ENCODE data around the gene GNAI3.

GNAI3 gene

DNA sequence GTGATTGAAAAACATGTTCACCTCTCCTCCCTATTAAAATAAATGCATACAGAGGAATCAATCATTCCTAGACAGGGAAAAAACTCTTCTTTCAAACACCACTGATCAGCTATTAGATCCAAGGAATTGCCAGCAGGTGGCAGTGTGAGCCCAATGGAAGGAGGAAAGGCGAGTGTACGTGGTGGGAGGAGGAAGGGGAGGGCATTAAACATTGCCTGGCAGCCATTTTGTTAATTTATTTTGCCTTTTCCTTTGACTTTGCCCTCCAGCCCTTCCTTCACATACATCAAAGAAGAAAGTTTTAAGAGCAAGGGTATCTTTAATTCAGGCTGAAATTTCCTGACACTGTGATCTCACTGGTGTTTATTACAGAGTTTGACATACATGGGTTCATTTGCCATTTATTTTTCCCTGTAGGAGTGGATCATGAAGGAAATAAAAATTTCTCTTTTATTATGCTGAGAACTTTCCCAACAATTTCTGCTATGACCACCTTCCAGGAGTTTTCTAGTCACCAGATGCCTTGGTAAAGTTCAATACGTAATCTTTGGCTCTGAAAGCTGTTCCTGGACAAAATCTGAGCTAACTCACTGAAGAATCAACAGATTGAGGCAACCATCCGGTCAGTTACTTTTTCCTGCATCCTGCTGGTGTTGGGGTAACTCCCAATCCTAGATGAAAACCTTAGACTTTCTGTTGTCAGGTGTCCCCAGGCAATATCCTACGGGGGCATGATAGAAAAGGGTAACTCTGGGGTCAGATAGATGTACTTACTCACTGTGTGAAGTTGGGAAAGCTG, 1.9 kb upstream of the GNAI3 start:
- Histone ChIP-seq H3K36me3 (ENCODE audit: control insufficient read depth in 2 of 2, insufficient read depth in 1 of 2, low read length in 2 of 2) (no peaks in the 10 kb centered on the region), H3K9me3 (ENCODE audit: control insufficient read depth, insufficient read depth, low read depth, low read length) (no peaks in the 10 kb centered on the region), H3K4me3 (ENCODE audit: low read depth, low read length) (peak overlapping the region; percentile 57), H3K4me1 (ENCODE audit: control insufficient read depth, insufficient read depth, low read length) (peaks cover 6% of the 10 kb centered on the region; the same call in 1 of the 2 replicates), H3K27ac (ENCODE audit: extremely low read depth, low read depth, low read length) (0 out of 2 replicates have a peak overlapping the region, but pooled peaks have one; percentile 6)
- CTCF ChIA-PET: interaction anchor here (0.5 to 6.1 kb wide), 48 partner anchors 8 to 1578 kb away, joined by 3 to 158 read pairs (median 4); partner anchors contain the start of genes AHCYL1, AMPD2, CYB561D1 and GNAT2
- POLR2A ChIA-PET: interaction anchor here (0.9 to 1.5 kb wide), 5 partner anchors 74 to 228 kb away, joined by 3 to 10 read pairs (median 3); no protein-coding TSS in a partner anchor
- peak; percentile 75 for TF ChIP-seq YY1 (tag by site-specific recombination; IDR thresholded peaks at IDR 0.05)
- TF ChIP-seq KLF17 (tag by site-specific recombination; IDR thresholded peaks at IDR 0.05): no peak
- TF ChIP-seq ZNF366 (tag by site-specific recombination; conservative IDR thresholded peaks at IDR 0.05): peak; percentile 68
- peak; percentile 36; the same call in 1 of the 2 replicates for TF ChIP-seq ZNF561 (tag by site-specific recombination; IDR thresholded peaks at IDR 0.05; ENCODE audit: borderline replicate concordance)
- TF ChIP-seq KLF8 (tag by site-specific recombination; IDR thresholded peaks at IDR 0.05): peak; percentile 15; the same call in 1 of the 2 replicates
- peak; percentile 54 for TF ChIP-seq ZBTB17 (tag by site-specific recombination; IDR thresholded peaks at IDR 0.05)
- peak; percentile 59; the same call in 1 of the 2 replicates for TF ChIP-seq PRDM1 (tag by site-specific recombination; IDR thresholded peaks at IDR 0.05)
- 0 out of 2 replicates have a peak, but pooled peaks have one; percentile 55 for TF ChIP-seq SP3 (tag by site-specific recombination; IDR thresholded peaks at IDR 0.05)
- no peak for TF ChIP-seq ZNF112 (tag by site-specific recombination; IDR thresholded peaks at IDR 0.05)
- TF ChIP-seq YY2 (tag by site-specific recombination; IDR thresholded peaks at IDR 0.05): 0 out of 2 replicates have a peak, but pooled peaks have one; percentile 38
- no peak for TF ChIP-seq ZNF624 (tag by site-specific recombination; IDR thresholded peaks at IDR 0.05)
- TF ChIP-seq SCRT2 (tag by site-specific recombination; IDR thresholded peaks at IDR 0.05): peak; percentile 86
- TF ChIP-seq ZFHX2 (tag by site-specific recombination; conservative IDR thresholded peaks at IDR 0.05): peak; percentile 61
- TF ChIP-seq ZNF324 (tag by site-specific recombination; IDR thresholded peaks at IDR 0.05): peak; percentile 25; the same call in 1 of the 2 replicates
- TF ChIP-seq ZNF629 (tag by site-specific recombination; IDR thresholded peaks at IDR 0.05): 0 out of 2 replicates have a peak, but pooled peaks have one; percentile 30
- TF ChIP-seq ZNF660 (tag by site-specific recombination; IDR thresholded peaks at IDR 0.05): peak; percentile 64
- no peak; the same call in 1 of the 2 replicates for TF ChIP-seq ZNF335 (tag by site-specific recombination; conservative IDR thresholded peaks at IDR 0.05)
- peak; percentile 52 for TF ChIP-seq SP2 (tag by site-specific recombination; IDR thresholded peaks at IDR 0.05)
- 0 out of 2 replicates have a peak, but pooled peaks have one; percentile 24 for TF ChIP-seq SP7 (tag by site-specific recombination; IDR thresholded peaks at IDR 0.05)
- TF ChIP-seq ZSCAN30 (tag by site-specific recombination; IDR thresholded peaks at IDR 0.05): 0 out of 2 replicates have a peak, but pooled peaks have one; percentile 20
- TF ChIP-seq, protein P1, sequence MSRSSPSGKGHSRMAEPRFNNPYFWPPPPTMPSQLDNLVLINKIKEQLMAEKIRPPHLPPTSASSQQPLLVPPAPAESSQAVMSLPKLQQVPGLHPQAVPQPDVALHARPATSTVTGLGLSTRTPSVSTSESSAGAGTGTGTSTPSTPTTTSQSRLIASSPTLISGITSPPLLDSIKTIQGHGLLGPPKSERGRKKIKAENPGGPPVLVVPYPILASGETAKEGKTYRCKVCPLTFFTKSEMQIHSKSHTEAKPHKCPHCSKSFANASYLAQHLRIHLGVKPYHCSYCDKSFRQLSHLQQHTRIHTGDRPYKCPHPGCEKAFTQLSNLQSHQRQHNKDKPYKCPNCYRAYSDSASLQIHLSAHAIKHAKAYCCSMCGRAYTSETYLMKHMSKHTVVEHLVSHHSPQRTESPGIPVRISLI (tag by site-specific recombination; IDR thresholded peaks at IDR 0.05): peak; percentile 34; the same call in 1 of the 2 replicates
- TF ChIP-seq ZNF518A (tag by site-specific recombination; conservative IDR thresholded peaks at IDR 0.05; ENCODE audit: low read depth): peak; percentile 54; the same call in 1 of the 2 replicates
- TF ChIP-seq, protein P2, sequence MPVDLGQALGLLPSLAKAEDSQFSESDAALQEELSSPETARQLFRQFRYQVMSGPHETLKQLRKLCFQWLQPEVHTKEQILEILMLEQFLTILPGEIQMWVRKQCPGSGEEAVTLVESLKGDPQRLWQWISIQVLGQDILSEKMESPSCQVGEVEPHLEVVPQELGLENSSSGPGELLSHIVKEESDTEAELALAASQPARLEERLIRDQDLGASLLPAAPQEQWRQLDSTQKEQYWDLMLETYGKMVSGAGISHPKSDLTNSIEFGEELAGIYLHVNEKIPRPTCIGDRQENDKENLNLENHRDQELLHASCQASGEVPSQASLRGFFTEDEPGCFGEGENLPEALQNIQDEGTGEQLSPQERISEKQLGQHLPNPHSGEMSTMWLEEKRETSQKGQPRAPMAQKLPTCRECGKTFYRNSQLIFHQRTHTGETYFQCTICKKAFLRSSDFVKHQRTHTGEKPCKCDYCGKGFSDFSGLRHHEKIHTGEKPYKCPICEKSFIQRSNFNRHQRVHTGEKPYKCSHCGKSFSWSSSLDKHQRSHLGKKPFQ (tag by site-specific recombination; IDR thresholded peaks at IDR 0.05): no peak
- 0 out of 2 replicates have a peak, but pooled peaks have one; percentile 16 for TF ChIP-seq ZEB2 (tag by site-specific recombination; IDR thresholded peaks at IDR 0.05)
- TF ChIP-seq, protein P3, sequence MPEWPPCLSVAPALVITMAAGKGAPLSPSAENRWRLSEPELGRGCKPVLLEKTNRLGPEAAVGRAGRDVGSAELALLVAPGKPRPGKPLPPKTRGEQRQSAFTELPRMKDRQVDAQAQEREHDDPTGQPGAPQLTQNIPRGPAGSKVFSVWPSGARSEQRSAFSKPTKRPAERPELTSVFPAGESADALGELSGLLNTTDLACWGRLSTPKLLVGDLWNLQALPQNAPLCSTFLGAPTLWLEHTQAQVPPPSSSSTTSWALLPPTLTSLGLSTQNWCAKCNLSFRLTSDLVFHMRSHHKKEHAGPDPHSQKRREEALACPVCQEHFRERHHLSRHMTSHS (tag by site-specific recombination; IDR thresholded peaks at IDR 0.05): no peak
